ENCODE measurements around the gene BTG3. TPM values are rescaled to one million over a fixed set of nuclear protein-coding genes. Genes with fewer than 3 reads are reported as not detected.

The BTG3 gene
- polyA plus RNA-seq, 4 donors, result 41.3 to 46.2 (median 45.0) TPM

DNA sequence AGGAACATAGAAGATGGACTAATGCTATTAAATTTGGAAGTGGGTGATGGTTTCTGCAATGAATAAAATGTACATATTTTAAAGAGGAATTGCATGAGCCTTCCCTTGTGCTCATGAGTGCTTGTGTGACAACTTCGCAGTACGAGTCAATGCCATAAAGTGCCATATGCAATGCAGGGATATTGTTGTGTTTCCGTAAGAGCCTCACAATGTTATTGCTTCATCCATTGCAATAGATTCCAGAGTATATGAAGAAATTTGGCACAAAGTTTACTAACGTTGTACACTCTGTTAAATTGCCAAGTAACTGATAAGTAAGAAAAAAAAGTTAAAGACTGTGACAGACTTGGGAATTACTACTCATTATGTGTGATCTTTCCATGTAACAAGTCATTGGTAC lies 22.3 kb downstream of the BTG3 start:
- DNase-seq (ENCODE audit: low read depth in 4 of 4, low spot score in 3 of 4), result no peak

- DNase-seq (ENCODE audit: low read depth in 4 of 4, low spot score in 3 of 4), result peak; percentile 10 to 41 (median 25)
These were observed 26.7 kb downstream of the BTG3 start for GRCh38 chr21:17585875-17586450.

GRCh38 chr21:17583898-17584297 lies 28.8 kb downstream of the BTG3 start:
- no peak for DNase-seq (ENCODE audit: low read depth in 4 of 4, low spot score in 3 of 4)

- no peak for DNase-seq (ENCODE audit: low read depth in 4 of 4, low spot score in 3 of 4)
These were observed 32.4 kb downstream of the BTG3 start for GRCh38 chr21:17580319-17580718.

DNA sequence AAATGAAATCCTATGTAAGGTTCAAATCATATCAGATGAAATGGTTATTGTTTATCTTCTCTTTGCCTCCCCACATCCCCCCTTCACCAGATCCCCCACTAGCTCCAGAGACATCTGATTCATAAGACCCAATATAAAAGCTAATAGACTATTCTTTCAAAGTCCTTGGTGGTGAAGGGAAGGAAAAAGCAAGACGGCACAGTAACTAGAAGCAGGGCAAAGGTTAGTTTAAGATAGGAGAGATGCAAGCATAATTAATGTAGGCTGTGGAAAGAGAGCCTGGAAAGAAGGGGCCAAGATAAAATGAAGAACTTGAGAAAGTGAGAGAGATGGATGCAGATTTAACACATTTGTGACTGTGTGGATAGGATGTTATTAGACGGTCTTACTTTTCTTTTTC lies 33.8 kb downstream of the BTG3 start:
- DNase-seq (ENCODE audit: low read depth in 4 of 4, low spot score in 3 of 4), result no peak

DNA sequence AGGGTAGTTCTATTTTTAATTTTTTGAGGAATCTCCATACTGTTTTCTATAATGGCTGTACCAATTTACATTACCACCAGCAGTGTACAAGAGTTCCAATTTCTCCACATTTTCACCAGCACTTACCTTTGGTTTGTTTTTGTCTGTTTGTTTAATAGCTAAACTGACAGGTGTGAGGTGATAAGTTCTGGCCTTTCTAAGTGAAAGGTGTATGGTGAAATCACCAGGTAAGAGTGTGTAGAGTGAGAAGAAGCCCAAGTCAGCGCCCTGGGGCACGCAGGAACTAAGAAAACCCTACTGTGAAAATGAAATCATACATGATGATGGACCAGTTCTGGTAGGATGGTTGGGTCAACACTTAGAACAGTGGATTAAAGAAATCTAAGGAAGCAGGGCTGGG lies 34.5 kb downstream of the BTG3 start:
- DNase-seq (ENCODE audit: low read depth in 4 of 4, low spot score in 3 of 4), result no peak

DNA sequence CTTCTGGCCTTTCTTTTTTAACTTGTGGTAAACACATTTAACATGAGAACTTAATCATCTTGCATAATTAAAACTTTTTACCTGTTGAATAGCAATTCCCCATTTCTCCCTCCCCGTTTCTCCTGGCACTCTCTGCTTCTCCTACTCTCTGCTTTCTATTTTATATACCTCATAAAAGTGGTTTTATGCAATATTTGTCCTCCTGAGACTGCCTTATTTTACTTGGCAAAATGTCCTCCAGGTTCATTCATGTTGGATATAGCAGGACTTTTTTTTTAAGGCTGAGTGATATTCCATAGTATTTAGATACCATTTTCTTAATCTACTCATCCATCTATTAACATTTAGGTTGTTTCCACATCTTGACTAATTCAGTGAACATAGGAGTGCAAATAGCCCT lies 35.0 kb downstream of the BTG3 start:
- no peak for DNase-seq (ENCODE audit: low read depth in 4 of 4, low spot score in 3 of 4)

- DNase-seq (ENCODE audit: low read depth in 4 of 4, low spot score in 3 of 4), result no peak
These were observed 36.4 kb downstream of the BTG3 start for GRCh38 chr21:17576080-17576835.

- DNase-seq (ENCODE audit: low read depth in 4 of 4, low spot score in 3 of 4), result no peak
These were observed 37.6 kb downstream of the BTG3 start for GRCh38 chr21:17575076-17575475.

GRCh38 chr21:17572431-17572830 lies 40.3 kb downstream of the BTG3 start:
- no peak for DNase-seq (ENCODE audit: low read depth in 4 of 4, low spot score in 3 of 4)

GRCh38 chr21:17570786-17571185 lies 41.9 kb downstream of the BTG3 start:
- DNase-seq (ENCODE audit: low read depth in 4 of 4, low spot score in 3 of 4), result no peak

- no peak for DNase-seq (ENCODE audit: low read depth in 4 of 4, low spot score in 3 of 4)
These were observed 52.2 kb downstream of the BTG3 start for GRCh38 chr21:17560377-17561025.

GRCh38 chr21:17554679-17555465 lies 57.8 kb downstream of the BTG3 start:
- no peak for DNase-seq (ENCODE audit: low read depth in 4 of 4, low spot score in 3 of 4)

DNA sequence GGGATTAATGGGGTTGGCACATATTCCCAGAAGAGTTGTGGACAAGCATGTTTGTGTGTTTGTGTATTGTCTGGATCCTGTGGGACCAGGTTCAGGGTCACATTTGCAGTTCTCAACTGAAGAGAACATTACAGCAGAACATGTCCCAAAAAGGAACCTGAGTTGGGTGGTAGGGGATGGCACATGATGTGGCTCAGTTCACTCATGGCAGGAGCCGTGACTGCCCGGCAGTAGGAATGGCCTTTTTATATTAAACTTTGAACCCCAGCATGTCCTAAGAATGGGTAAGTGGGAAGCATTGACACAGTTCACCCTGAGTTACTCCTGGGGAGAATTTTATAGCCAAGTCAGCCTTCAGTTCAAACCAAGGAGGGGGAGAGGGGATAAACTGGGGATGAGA lies 58.6 kb downstream of the BTG3 start:
- no peak for DNase-seq (ENCODE audit: low read depth in 4 of 4, low spot score in 3 of 4)

- DNase-seq (ENCODE audit: low read depth in 4 of 4, low spot score in 3 of 4), result no peak
These were observed 60.3 kb downstream of the BTG3 start for GRCh38 chr21:17552410-17552809.

GRCh38 chr21:17550671-17551308 lies 61.9 kb downstream of the BTG3 start:
- DNase-seq (ENCODE audit: low read depth in 4 of 4, low spot score in 3 of 4), result no peak

GRCh38 chr21:17548262-17548661 lies 64.4 kb downstream of the BTG3 start:
- DNase-seq (ENCODE audit: low read depth in 4 of 4, low spot score in 3 of 4), result no peak

- DNase-seq (ENCODE audit: low read depth in 4 of 4, low spot score in 3 of 4), result no peak
These were observed 67.7 kb downstream of the BTG3 start for GRCh38 chr21:17545007-17545406.

Data from right renal pelvis (tissue), 4 donors.